OCI-LY7 (cell line): ENCODE results near the gene FCN1.

ENCODE experiments used
- EZH2phosphoT487 ChIP-seq: fragments of 200-600 bp; sonication (generic); IDR thresholded peaks from 2 replicates; pipeline ENCODE4 v1.6.1; 2018; ENCODE audit warnings: low read depth, borderline replicate concordance, mild to moderate bottlenecking, mixed run types, antibody characterized with exemption, low read length, moderate library complexity, mixed read lengths
- TF ChIP-seq, protein P1 (sequence below): fragments of 200-600 bp; sonication (generic); conservative IDR thresholded peaks from 2 replicates; pipeline ENCODE4 v1.5.1; 2014; ENCODE audit warnings: mild to moderate bottlenecking, antibody characterized with exemption, low read length, moderate library complexity, mixed read lengths

DNA sequence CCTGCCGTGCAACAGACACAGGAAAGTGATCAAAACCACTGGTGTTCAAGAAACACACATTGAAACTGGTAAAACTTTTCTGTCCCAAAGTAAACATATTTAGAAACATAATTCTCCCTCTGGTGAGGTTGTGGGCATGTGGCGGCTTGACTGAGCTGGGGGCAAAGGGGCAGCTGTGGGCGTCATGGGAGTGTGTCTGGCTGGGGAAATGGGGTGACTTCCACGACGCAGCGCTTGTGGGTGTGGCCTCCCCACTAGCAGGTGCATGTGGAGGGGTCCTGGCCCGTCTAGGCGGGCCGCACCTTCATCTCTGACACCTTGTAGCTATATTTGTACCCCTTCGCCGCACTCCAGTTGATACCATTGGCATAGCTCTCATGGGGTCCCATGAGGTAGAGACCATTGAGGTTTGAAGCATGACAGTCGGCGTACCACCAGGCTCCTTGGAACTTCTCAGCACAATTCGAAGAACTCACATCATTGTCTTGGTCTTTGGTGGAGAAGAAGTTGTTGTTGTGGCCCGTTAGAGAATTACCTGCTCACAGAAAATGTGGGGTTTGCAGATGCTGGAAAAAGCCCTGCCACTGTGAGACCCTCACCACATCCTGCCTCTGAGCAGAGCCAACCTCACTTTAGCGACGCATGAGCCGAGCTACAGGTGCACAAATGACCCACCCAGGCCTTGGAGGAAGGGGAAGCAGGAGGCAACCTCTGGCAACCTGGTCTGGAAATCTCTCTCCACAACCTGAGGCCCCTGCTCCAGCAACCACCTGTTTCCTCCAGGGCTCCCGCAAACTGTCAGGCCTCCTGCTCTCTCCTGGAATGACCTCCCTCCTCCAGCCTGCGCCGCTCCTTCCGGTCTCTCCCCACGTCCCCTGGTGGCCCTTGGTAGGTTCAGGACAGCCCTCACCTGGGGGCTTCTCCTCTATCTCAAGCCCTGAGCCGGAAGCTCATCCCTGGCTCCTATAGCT, 7.9 kb downstream of the FCN1 start:
- TF ChIP-seq, protein P1, sequence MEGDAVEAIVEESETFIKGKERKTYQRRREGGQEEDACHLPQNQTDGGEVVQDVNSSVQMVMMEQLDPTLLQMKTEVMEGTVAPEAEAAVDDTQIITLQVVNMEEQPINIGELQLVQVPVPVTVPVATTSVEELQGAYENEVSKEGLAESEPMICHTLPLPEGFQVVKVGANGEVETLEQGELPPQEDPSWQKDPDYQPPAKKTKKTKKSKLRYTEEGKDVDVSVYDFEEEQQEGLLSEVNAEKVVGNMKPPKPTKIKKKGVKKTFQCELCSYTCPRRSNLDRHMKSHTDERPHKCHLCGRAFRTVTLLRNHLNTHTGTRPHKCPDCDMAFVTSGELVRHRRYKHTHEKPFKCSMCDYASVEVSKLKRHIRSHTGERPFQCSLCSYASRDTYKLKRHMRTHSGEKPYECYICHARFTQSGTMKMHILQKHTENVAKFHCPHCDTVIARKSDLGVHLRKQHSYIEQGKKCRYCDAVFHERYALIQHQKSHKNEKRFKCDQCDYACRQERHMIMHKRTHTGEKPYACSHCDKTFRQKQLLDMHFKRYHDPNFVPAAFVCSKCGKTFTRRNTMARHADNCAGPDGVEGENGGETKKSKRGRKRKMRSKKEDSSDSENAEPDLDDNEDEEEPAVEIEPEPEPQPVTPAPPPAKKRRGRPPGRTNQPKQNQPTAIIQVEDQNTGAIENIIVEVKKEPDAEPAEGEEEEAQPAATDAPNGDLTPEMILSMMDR, result no peak
- TF ChIP-seq EZH2phosphoT487, result no peak
